ENCODE data around the gene SGCB.
"Not testable (repeated sequence)": the region's sequence is repeated elsewhere in the genome, so short reads cannot be mapped to it uniquely, and the experiment has no call there.

SGCB gene

GRCh38 chr4:52038103-52038912 is at the start of gene SGCB:
SGCB (minus strand) TSS chr4:52038299; CDS start chr4:52038259, 40 bp downstream.
- DNase-seq (ENCODE audit: insufficient read length, low spot score) (peak; percentile 57), FAIRE-seq (no peak)

GRCh38 chr4:52086425-52086824 is 48.3 kb upstream of the SGCB start:
- FAIRE-seq; DNase-seq (ENCODE audit: insufficient read length, low spot score): not testable (repeated sequence)

- FAIRE-seq (no peak), DNase-seq (ENCODE audit: insufficient read length, low spot score) (no peak)
These were observed 43.1 kb upstream of the SGCB start for GRCh38 chr4:52081216-52081615.

GRCh38 chr4:52079659-52080058 is 41.6 kb upstream of the SGCB start:
- FAIRE-seq (no peak), DNase-seq (ENCODE audit: insufficient read length, low spot score) (no peak)

GRCh38 chr4:52076731-52077130 is 38.6 kb upstream of the SGCB start:
- FAIRE-seq (no peak), DNase-seq (ENCODE audit: insufficient read length, low spot score) (no peak)

- DNase-seq (ENCODE audit: insufficient read length, low spot score) (no peak), FAIRE-seq (no peak)
These were observed 33.9 kb upstream of the SGCB start for GRCh38 chr4:52071791-52072546.

GRCh38 chr4:52069571-52069970 is 31.5 kb upstream of the SGCB start:
- FAIRE-seq (no peak), DNase-seq (ENCODE audit: insufficient read length, low spot score) (no peak)

GRCh38 chr4:52059372-52059771 is 21.3 kb upstream of the SGCB start:
- DNase-seq (ENCODE audit: insufficient read length, low spot score) (no peak), FAIRE-seq (no peak)

GRCh38 chr4:52058275-52058674 is 20.2 kb upstream of the SGCB start:
- FAIRE-seq (no peak), DNase-seq (ENCODE audit: insufficient read length, low spot score) (no peak)

GRCh38 chr4:52057196-52057595 is 19.1 kb upstream of the SGCB start:
- FAIRE-seq, result no peak
- no peak for DNase-seq (ENCODE audit: insufficient read length, low spot score)

GRCh38 chr4:52054254-52054653 is 16.2 kb upstream of the SGCB start:
- DNase-seq (ENCODE audit: insufficient read length, low spot score) (no peak), FAIRE-seq (no peak)

GRCh38 chr4:52052475-52052780 is 14.3 kb upstream of the SGCB start:
- DNase-seq (ENCODE audit: insufficient read length, low spot score) (no peak), FAIRE-seq (no peak)

GRCh38 chr4:52051615-52052474 is 13.7 kb upstream of the SGCB start:
- DNase-seq (ENCODE audit: insufficient read length, low spot score) (peak; percentile 35), FAIRE-seq (no peak)

GRCh38 chr4:52051213-52051614 is 13.1 kb upstream of the SGCB start, which contains the start of gene SPATA18:
SPATA18 (plus strand) TSS chr4:52051304; CDS start chr4:52051705, 401 bp downstream.
- FAIRE-seq, result no peak
- DNase-seq (ENCODE audit: insufficient read length, low spot score), result peak; percentile 6

- DNase-seq (ENCODE audit: insufficient read length, low spot score), result no peak
- FAIRE-seq, result no peak
These were observed 11.2 kb upstream of the SGCB start for GRCh38 chr4:52049266-52049665.

- DNase-seq (ENCODE audit: insufficient read length, low spot score), result no peak
- FAIRE-seq, result no peak
These were observed 6.9 kb upstream of the SGCB start for GRCh38 chr4:52045028-52045427.

- DNase-seq (ENCODE audit: insufficient read length, low spot score) (peak; percentile 18), FAIRE-seq (no peak)
These were observed 403 bp downstream of the SGCB start for GRCh38 chr4:52037689-52038102.

- DNase-seq (ENCODE audit: insufficient read length, low spot score) (no peak), FAIRE-seq (no peak)
These were observed 1.1 kb downstream of the SGCB start for GRCh38 chr4:52036886-52037530.

GRCh38 chr4:52035190-52035589 is 2.9 kb downstream of the SGCB start:
- FAIRE-seq (no peak), DNase-seq (ENCODE audit: insufficient read length, low spot score) (no peak)

GRCh38 chr4:52032005-52032404 is 6.1 kb downstream of the SGCB start:
- DNase-seq (ENCODE audit: insufficient read length, low spot score), result no peak
- no peak for FAIRE-seq

GRCh38 chr4:52028970-52029369 is 9.1 kb downstream of the SGCB start:
- no peak for DNase-seq (ENCODE audit: insufficient read length, low spot score)
- no peak for FAIRE-seq

Measured in HTR-8/SVneo (cell line).